Lung (tissue), 12 donors: Measurements from ENCODE around the gene SEPTIN3. TPM values are rescaled to one million over a fixed set of nuclear protein-coding genes. Genes with fewer than 3 reads are reported as not detected.

Experiments
- ATAC-seq: fragments of 200-7000 bp; cut with Tn5 transposase; one replicate; pipeline ENCODE4 v1.9.1; 2020; ENCODE audit warnings: moderate number of reproducible peaks; ENCODE audit not compliant: insufficient read depth, low FRiP score
- DNase-seq, 3 donors: peaks; one replicate each; pipeline ENCODE4 v3.0.0-alpha.2; 2013 to 2017
- H3K27ac ChIP-seq, 2 donors: one replicate each; pipeline ENCODE4 v1.5.1; 2013; ENCODE audit warnings: mild to moderate bottlenecking in 2 of 2, moderate library complexity in 2 of 2, control low read depth in 1 of 2, inconsistent platforms in 1 of 2, low read depth in 1 of 2, low read length in 1 of 2
- H3K27me3 ChIP-seq, 3 donors: one replicate each; pipeline ENCODE4 v1.5.1; 2013; ENCODE audit warnings: low read length in 2 of 3; ENCODE audit not compliant: control insufficient read depth in 3 of 3, insufficient read depth in 3 of 3
- H3K36me3 ChIP-seq, 4 donors: one replicate each; pipeline ENCODE4 v1.5.1; 2013; ENCODE audit warnings: low read length in 4 of 4, mild to moderate bottlenecking in 1 of 4, moderate library complexity in 1 of 4; ENCODE audit not compliant: control insufficient read depth in 4 of 4, insufficient read depth in 4 of 4
- H3K4me1 ChIP-seq, 5 donors: one replicate each; pipeline ENCODE4 v1.5.1; 2013; ENCODE audit warnings: low read length in 5 of 5, mild to moderate bottlenecking in 2 of 5, moderate library complexity in 1 of 5; ENCODE audit not compliant: control insufficient read depth in 5 of 5, insufficient read depth in 5 of 5
- H3K4me3 ChIP-seq: one replicate; pipeline ENCODE4 v1.5.1; 2013; ENCODE audit warnings: mild to moderate bottlenecking, control low read depth, moderate library complexity
- H3K9ac ChIP-seq, 2 donors: one replicate each; pipeline ENCODE4 v1.5.1; 2013; ENCODE audit warnings: low read length in 2 of 2, control low read depth in 1 of 2; ENCODE audit not compliant: insufficient read depth in 1 of 2
- H3K9me3 ChIP-seq, 4 donors: one replicate each; pipeline ENCODE4 v1.5.1; 2013; ENCODE audit warnings: low read length in 3 of 4, mild to moderate bottlenecking in 1 of 4, moderate library complexity in 1 of 4; ENCODE audit not compliant: control insufficient read depth in 4 of 4, insufficient read depth in 3 of 4
- CTCF ChIP-seq: IDR thresholded peaks from 2 replicates; pipeline ENCODE4 v1.5.1; 2012; ENCODE audit warnings: mild to moderate bottlenecking; ENCODE audit errors: control extremely low read depth, extremely low read depth
- WGBS, 2 donors: extraction: QIAGEN DNeasy Blood & Tissue Kit; methylation state at CpG; one replicate each; pipeline ENCODE4 v1.1.7; 2013; 5-methylcytosine and 5-hydroxymethylcytosine counted together
- polyA plus RNA-seq, 2 donors: library from polyadenylated mRNA; stranded (reverse); fragments of 200-250 nt; gene quantifications; one replicate each; pipeline ENCODE4 v1.2.1, GENCODE V29; 2013
- total RNA-seq, 2 donors: library from RNA; depleted of rRNA in 1 of 2; stranded (reverse); fragments of >200 nt in 1 of 2; gene quantifications; one replicate each; pipeline ENCODE4 v1.2.1, GENCODE V29; 2014 to 2021
- donor health status: control.
- donor health status: control.
- donor health status: Bipolar disorder and iron deficiency.
- donor health status: healthy.
- donor health status: DM: yes; HTN: yes; CAD: no.

Gene SEPTIN3
- total and polyA plus RNA-seq, 4 donors: 0.31 to 1.3 (median 0.56) TPM

DNA sequence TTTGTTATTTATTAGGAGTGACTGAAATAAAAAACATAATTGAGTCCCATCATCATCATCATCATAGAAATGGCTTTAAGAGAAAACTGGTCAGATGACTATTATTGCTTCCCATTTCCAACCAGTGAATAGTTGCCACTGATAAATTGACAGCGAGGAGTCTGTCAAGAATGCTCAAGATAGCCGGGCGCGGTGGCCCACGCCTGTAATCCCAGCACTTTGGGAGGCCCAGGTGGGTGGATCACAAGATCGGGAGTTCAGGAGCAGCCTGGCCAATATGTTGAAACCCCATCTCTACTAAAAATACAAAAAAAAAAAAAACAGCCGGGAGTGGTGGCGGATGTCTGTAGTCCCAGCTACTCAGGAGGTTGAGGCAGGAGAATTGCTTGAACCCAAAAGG, 31.2 kb downstream of the SEPTIN3 start:
- WGBS, 2 donors: 95% methylated on average over 8 of the region's 8 CpGs
- H3K9me3 ChIP-seq: peaks cover 0 to 3% (median 0%) of the 10 kb centered on the region in 4 donors
- no peak for TF ChIP-seq CTCF

GRCh38 chr22:42001121-42001520, 31.9 kb downstream of the SEPTIN3 start:
- 74 to 92% methylated on average over 8 of the region's 8 CpGs for WGBS, 2 donors

More for the DNA sequence above, 31.2 kb downstream of the SEPTIN3 start:
- Histone ChIP-seq H3K4me1 (peaks cover 0 to 5% (median 0%) of the 10 kb centered on the region in 5 donors), H3K36me3 (no peaks in the 10 kb centered on the region), H3K4me3 (no peak overlapping the region), H3K9ac (no peak overlapping the region), H3K27me3 (no peaks in the 10 kb centered on the region), H3K27ac (no peak overlapping the region)
- DNase-seq (no peak), ATAC-seq (no peak)

GRCh38 chr22:42001706-42002105, 32.5 kb downstream of the SEPTIN3 start:
- TF ChIP-seq CTCF: no peak
- Histone ChIP-seq H3K4me1 (peaks cover 0 to 5% (median 0%) of the 10 kb centered on the region in 5 donors), H3K4me3 (no peak overlapping the region), H3K9ac (no peak overlapping the region), H3K36me3 (no peaks in the 10 kb centered on the region), H3K27me3 (no peaks in the 10 kb centered on the region), H3K9me3 (peaks cover 0 to 3% (median 1%) of the 10 kb centered on the region in 4 donors), H3K27ac (no peak overlapping the region)
- ATAC-seq (no peak), DNase-seq (no peak)
- WGBS, 2 donors: 93 to 97% methylated on average over 12 of the region's 12 CpGs

More at GRCh38 chr22:42001121-42001520, 31.9 kb downstream of the SEPTIN3 start:
- Histone ChIP-seq H3K27ac (no peak overlapping the region), H3K27me3 (no peaks in the 10 kb centered on the region), H3K4me1 (peaks cover 0 to 5% (median 0%) of the 10 kb centered on the region in 5 donors), H3K9me3 (peaks cover 0 to 3% (median 1%) of the 10 kb centered on the region in 4 donors), H3K36me3 (no peaks in the 10 kb centered on the region), H3K9ac (no peak overlapping the region), H3K4me3 (no peak overlapping the region)
- DNase-seq (no peak), ATAC-seq (no peak)
- no peak for TF ChIP-seq CTCF

- no peak overlapping the region for H3K27ac ChIP-seq
- H3K36me3 ChIP-seq: no peaks in the 10 kb centered on the region
- H3K9me3 ChIP-seq: peaks cover 0 to 16% (median 0%) of the 10 kb centered on the region in 4 donors
- 56 to 81% methylated on average over 4 of the region's 4 CpGs for WGBS, 2 donors
- TF ChIP-seq CTCF: no peak
- no peaks in the 10 kb centered on the region for H3K4me1 ChIP-seq
- DNase-seq: no peak
- no peak for ATAC-seq
- H3K4me3 ChIP-seq: no peak overlapping the region
- no peak overlapping the region for H3K9ac ChIP-seq
- H3K27me3 ChIP-seq: no peaks in the 10 kb centered on the region
Observed at GRCh38 chr22:42007922-42008321, 38.7 kb downstream of the SEPTIN3 start.
